Glomerular visceral epithelial cell (primary cell): ENCODE measurements around the gene TGFA.
A peak's percentile ranks its signal among the peaks of the same experiment; 100 is the strongest.

Experiments
- DNase-seq: peaks from one replicate; pipeline ENCODE4 v3.0.0-alpha.2; 2016; ENCODE audit errors: extremely low spot score

Gene TGFA

GRCh38 chr2:70463581-70463980 is 90.0 kb downstream of the TGFA start:
- DNase-seq, result no peak

- DNase-seq, result no peak
Measured at GRCh38 chr2:70461981-70462876, 91.4 kb downstream of the TGFA start.

DNA sequence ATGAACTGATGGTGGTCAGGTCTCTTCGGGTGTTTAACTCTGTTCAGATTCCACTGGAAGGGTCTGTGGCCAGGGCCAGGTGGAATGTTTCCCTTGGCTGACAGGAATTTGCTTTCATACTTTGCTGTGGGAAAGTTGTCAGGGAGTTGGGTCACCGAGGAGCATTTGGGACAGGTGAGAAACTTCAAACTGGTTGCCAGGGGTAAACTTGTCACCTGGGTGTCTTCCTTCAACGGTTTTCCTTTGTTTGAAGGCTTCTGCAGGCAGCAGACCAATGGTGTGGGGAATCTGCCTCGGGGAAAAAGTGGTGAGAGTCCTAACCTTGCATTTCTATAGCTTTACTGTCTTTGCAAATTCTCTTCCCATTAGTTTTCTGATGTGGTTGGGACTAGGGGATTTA is 92.2 kb downstream of the TGFA start:
- DNase-seq, result no peak

- no peak for DNase-seq
Measured at GRCh38 chr2:70460333-70460732, 93.3 kb downstream of the TGFA start.

DNA sequence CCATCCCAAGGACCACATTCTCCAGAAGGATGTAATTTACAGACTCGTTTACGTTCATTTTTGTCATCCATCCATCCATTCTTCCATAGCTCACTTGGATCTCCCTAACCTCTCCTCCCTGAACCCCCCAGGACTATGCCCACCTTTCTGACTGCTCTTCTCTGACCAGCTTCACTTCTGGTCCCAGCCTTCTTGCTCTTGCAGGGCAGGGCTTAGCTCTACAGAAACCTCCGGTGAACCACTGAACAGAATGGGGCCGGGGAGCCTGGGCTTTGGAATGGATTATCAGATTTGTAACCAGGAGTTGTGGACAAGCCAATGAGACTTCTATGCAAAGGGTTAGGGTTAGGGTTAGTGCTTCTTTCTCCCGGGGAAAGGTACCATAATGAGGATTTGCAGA is 95.0 kb downstream of the TGFA start:
- no peak for DNase-seq

DNA sequence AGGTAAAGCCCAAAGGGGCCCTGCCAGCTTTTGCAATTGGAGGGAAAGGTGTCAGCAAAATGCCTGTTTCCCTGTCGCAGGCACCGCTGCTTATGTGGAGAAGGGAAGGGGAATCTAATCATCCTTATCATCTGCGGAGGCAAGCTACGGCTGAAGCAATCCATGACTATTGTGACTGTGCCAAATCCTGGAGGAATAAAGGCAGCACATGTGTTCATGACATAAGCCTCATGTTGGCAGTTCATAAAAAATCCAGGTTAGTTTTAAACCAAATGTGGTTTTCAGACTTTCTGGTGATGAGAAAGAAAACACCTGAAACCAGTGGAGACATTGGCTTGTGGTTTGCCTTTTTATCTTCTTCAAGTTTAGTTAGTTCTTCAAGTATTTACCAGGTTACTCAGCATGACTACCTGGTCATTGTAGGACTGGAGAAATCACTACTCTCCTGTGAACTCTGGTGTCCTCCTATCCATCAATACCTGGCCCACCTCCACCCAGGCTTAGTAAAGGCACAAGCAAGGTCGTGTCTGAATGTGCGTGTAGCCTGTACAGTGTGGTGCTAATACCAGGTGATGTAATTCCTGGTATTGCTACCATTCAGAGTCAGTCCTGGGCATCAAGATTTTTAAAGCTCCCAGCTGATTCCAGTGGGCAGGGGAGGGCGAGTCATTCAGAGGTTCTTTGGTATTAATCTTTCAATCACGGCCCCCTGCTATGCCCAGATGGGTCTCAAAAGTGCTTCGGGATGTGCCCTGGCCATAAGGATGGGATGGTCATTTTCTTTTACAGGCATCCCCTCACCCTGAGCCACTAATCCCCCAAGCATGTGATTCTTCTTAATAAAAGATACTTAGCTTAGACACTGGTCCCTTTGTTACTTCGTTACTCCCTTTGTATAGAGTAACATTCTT is 96.8 kb downstream of the TGFA start:
- no peak for DNase-seq

- no peak for DNase-seq
Measured at GRCh38 chr2:70454936-70455544, 98.6 kb downstream of the TGFA start.

GRCh38 chr2:70450641-70451250 is 102.9 kb downstream of the TGFA start:
- no peak for DNase-seq

- DNase-seq, result no peak
Measured at GRCh38 chr2:70448041-70448440, 105.6 kb downstream of the TGFA start.

- no peak for DNase-seq
Measured at GRCh38 chr2:70443726-70444125, 109.9 kb downstream of the TGFA start.

- no peak for DNase-seq
Measured at GRCh38 chr2:70443078-70443465, 110.6 kb downstream of the TGFA start.

- peak; percentile 11 for DNase-seq
Measured at GRCh38 chr2:70442301-70443077, 111.1 kb downstream of the TGFA start.

- DNase-seq, result no peak
Measured at GRCh38 chr2:70440621-70441020, 113.0 kb downstream of the TGFA start.

DNA sequence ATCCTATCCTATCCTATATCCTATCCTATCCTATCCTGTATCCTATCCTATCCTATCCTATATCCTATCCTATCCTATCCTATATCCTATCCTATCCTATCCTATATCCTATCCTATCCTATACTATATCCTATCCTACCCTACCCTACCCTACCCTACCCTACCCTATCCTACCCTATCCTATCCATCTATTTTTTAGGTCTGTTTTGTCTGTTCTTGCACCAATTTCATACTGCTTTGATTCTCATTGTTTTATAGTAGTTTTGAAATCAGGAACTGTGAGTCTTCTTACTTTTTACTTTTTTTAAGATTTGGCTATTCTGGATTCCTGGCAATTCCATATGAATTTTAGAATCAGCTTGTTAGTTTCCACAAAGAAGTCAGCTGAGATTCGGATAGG is 118.5 kb downstream of the TGFA start:
- no peak for DNase-seq

- DNase-seq, result no peak
Measured at GRCh38 chr2:70433315-70433714, 120.3 kb downstream of the TGFA start.

DNA sequence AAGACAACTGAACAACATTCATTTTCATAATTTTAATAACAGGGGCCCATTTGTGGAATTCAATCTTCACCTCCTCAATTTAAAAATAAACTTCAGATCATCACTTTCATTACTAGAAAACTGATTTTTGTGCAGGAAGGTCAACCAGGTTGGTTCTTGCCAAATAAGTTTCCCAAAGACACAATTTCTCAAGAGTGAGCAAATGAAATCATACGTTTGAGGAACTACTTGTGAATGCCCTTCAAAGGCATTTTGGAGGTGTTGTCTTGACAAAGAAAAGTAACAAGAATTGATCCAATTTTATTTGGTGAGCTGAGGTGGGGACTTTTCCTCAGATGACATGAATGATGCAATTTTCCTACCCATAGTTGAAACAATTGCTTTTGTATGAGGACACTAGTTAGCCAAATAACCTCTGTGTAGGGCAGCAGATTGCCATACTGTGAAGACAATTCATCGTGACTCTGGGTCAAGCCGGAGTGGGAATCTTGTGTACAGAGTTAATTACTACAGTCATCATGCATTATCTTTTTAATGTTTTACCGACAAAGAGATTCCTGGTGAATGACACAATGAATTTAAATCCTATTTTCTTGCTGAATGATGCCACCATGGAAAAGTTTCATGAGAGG is 121.8 kb downstream of the TGFA start:
- DNase-seq, result no peak

GRCh38 chr2:70426341-70426740 is 127.3 kb downstream of the TGFA start:
- no peak for DNase-seq

DNA sequence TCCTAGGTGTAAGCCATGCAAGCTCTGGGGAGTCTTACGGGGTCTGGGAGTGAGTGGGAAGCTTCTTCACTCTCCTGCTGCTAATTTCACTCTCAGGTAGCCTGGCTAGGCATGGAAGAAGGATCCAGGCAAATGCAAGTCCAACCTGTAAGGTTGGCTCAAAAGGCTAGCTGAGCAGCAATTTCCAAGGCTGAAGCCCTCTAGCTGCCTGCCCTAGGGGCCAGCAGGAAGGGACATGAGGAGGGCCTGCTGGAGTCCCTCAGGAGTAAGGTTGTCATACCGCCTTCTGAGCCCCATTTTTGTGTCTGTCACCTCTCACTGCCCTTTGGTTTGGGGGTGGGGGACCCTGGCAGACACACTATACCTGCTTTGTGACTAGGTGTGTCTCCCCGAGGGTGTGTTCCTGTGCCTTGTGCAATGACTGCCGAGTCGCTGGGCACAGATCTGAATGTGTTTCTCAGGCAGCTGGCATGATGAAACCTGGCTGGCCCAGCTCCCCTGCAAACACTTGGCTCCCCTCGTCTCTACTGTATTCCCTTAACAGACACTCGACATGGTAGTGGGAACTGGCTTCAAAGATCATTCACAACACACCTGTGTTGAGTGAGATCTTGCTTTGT is 127.8 kb downstream of the TGFA start:
- no peak for DNase-seq

- no peak for DNase-seq
Measured at GRCh38 chr2:70420740-70421139, 132.9 kb downstream of the TGFA start.

DNA sequence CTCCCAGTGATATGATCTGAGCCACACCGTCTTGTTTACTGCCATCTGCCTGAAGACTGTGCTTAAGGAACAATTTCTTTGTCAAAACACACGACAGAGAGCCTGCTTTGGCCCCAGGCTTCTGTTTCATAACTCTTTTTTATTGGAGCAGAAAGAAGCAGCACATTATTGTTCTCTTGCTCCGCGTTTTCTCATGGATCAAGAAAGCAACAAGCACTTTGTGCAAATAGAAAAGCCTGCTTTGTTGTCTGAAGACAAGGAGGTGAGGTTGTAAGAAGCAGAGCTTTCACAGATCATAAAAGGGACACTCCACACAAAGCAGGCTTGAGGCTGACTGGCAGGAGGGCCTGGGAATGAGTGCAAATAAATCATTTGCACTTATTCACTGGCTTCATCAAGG is 133.5 kb downstream of the TGFA start:
- DNase-seq, result no peak
